Uterus (tissue), 2 donors: ENCODE measurements around the gene HIPK1.

ENCODE experiments used
- POLR2A ChIP-seq, 2 donors: fragments of 450-650 bp; IDR thresholded peaks; one replicate each; pipeline ENCODE4 v1.6.1; 2016; ENCODE audit warnings: antibody characterized with exemption in 2 of 2, mild to moderate bottlenecking in 1 of 2, moderate library complexity in 1 of 2
- TF ChIP-seq, protein P1 (sequence below), 4 experiments: fragments of 200-600 bp in 2 of 4; fragments of 450-650 bp in 2 of 4; sonication (generic) in 2 of 4; IDR thresholded peaks; one replicate each; pipeline ENCODE4 v1.5.1; 2016 to 2019; ENCODE audit warnings: antibody characterized with exemption in 4 of 4, mild to moderate bottlenecking in 2 of 4, moderate library complexity in 1 of 4

DNA sequence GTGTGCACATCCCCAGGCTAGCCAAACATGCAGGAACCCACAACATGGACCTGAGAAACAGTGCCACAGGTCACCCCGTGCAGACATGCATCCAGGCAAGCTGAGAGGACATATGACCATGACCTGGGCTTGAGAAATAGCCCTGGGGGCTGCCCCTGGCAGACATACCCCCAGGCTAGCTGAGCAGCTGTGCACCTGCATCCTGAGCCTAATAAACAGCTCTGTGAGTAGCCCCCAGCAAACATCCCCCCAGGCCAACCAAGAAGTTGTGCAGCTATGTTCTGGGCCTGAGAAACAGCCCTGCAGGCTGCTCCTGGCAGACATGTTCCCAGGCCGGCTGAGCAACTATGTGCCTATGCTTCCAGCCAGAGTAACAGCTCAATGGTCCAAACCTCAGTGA lies 64.6 kb downstream of the HIPK1 start:
- TF ChIP-seq, protein P1, sequence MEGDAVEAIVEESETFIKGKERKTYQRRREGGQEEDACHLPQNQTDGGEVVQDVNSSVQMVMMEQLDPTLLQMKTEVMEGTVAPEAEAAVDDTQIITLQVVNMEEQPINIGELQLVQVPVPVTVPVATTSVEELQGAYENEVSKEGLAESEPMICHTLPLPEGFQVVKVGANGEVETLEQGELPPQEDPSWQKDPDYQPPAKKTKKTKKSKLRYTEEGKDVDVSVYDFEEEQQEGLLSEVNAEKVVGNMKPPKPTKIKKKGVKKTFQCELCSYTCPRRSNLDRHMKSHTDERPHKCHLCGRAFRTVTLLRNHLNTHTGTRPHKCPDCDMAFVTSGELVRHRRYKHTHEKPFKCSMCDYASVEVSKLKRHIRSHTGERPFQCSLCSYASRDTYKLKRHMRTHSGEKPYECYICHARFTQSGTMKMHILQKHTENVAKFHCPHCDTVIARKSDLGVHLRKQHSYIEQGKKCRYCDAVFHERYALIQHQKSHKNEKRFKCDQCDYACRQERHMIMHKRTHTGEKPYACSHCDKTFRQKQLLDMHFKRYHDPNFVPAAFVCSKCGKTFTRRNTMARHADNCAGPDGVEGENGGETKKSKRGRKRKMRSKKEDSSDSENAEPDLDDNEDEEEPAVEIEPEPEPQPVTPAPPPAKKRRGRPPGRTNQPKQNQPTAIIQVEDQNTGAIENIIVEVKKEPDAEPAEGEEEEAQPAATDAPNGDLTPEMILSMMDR (IDR thresholded peaks at IDR 0.05) = no peak
- no peak for TF ChIP-seq POLR2A (IDR thresholded peaks at IDR 0.05)
